Choroid plexus epithelial cell (primary cell): Measurements from ENCODE around the gene SLC30A3.

Experiments used
- DNase-seq: peaks from one replicate; pipeline ENCODE4 v3.0.0-alpha.2; 2010; ENCODE audit warnings: low read depth
- H3K4me3 ChIP-seq: 2 replicates; pipeline ENCODE4 v1.5.1; 2011; ENCODE audit warnings: low read depth, mild to moderate bottlenecking, control low read depth, low read length, moderate library complexity
- CTCF ChIP-seq: conservative IDR thresholded peaks from 2 replicates; pipeline ENCODE4 v1.5.1; 2011; ENCODE audit warnings: low read depth, mild to moderate bottlenecking, control low read depth, inconsistent platforms, low read length, moderate library complexity

SLC30A3 gene

DNA sequence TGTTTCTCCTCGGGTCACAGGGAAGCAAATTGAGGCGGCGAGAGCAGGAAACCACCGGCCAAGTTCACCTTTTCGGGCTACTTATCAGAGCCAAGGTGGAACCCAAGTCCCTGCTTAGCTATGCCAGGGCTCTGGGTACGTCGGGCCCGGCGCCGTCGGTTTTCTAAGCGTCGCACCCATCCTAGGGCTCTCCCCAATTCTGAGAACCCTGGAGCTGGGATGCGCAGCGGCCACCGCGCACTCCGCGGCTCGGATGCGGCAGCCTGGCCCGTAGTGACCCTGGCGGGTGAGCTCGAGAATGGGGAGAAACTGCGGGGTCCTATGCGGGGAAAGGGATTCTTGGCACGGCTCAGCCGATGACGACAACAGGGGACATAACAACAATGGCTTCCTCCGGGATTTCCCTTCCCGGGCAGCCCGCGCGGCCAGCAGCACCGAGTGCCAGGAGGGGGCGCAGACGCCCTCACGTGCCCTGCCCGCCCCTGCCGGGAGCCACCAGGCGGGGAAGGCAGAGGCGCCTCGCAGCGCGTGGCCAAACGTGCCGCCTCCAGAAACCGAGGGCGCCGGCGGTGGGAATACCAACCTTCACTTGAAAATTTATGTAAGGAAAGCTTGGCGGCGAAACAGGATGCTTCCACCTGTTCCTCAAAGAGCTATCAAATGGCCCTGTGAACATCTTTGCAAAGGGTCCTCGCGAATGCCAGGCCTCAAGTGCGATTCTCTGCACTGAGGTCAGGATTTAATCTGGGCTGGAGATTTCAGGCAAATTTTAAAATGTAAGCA is 2.1 kb upstream of the SLC30A3 start:
- TF ChIP-seq CTCF: peak; percentile 21

DNA sequence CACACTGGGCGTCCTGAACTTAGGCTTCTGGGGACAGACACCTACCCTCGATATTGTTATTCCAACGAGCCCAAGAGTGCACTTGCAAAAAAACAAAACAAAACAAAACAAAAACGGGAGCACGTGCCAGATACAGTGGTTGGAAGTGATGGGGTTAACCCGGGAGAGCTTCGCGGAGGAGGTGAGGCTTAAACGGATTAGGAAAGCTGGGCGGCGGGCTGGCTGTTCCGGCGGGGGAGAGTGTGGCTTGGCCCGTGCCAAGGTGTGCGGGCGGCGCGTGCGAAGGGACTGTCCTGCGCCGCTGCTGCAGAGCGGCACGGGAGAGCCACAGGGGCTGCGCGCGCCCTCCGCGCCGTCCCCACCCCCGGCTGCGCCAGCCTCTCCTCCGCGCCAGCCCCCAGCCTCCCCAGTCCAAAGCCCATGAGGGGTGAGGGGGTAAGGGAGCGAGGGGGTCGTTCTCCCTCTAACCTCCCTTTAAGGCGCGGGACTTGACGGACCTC is 1.5 kb upstream of the SLC30A3 start:
- TF ChIP-seq CTCF: no peak
- no peak overlapping the region for H3K4me3 ChIP-seq
- DNase-seq: no peak

More for the DNA sequence above, 2.1 kb upstream of the SLC30A3 start:
- no peak overlapping the region for H3K4me3 ChIP-seq
- DNase-seq: peak; percentile 27

DNA sequence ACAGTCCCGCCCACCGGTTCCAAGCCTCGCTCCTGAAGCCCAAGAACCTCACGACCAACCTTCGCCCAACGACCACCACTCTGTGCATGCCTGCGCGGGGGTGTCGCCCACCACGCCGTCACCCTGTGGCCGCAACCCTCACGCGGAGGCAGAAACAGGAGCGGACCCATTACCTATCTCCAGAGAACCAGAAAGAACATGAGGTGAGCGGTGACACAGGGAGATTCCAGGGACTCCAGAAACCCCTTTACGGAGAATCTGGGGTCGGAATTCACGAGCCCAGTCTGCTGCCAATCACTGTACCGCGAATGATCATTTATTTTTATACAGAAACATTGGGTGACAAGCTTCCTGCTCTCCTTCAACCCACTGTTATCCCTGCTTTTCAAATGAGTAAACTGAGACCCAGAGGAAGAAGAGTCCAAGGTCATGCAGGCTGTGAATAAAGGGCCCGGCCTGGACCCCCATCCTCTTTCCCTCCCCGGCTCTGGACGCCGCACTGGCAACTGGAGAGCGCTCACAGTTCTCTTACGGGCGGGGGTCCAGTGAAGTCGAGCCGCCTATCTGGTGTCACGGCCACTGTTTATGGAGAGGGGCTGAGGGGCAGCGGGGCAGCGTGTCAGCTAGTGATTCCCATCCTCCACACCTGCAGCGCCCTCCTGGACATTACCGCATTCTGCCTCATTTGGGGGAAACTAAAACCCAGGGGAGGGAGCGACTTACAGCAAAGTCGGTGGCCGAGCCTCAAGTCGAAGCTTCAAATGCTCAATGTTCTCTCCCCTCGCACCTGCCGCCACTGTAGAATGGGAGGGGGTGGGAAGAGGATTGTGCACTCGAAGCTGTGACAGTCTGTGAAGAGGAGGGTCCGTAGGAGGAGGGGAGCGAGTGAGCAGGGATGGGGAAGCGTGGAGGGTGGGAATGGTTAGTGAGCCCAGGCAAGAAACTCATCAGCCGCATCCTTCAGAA is 723 bp upstream of the SLC30A3 start:
- H3K4me3 ChIP-seq: peak overlapping the region; percentile 7
- no peak for DNase-seq
- TF ChIP-seq CTCF: no peak

GRCh38 chr2:27261926-27262298 is 935 bp downstream of the SLC30A3 start:
- H3K4me3 ChIP-seq: no peak overlapping the region
- no peak for TF ChIP-seq CTCF
- no peak for DNase-seq

- TF ChIP-seq CTCF: no peak
- no peak for DNase-seq
- no peak overlapping the region for H3K4me3 ChIP-seq
These were observed 1.5 kb downstream of the SLC30A3 start for GRCh38 chr2:27261241-27261925.

DNA sequence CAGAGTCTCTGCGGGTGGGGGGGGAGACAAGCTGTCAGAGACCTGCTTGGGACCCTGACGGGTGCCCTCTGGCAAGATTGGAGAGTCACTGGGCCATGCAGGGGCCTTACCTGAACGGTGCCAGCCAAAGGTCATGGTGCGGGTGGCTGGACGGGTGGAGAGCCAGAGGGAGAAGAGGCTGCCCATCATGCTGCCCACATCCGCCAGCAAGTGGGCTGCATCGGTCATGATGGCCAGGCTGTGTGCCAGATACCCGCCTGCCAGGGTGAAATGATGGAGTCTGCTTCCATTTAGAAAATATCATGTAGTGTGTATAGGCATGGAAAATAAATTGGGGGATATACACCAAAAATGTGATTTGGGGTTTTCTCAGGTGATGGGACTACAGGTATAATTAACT is 4.8 kb downstream of the SLC30A3 start:
- no peak overlapping the region for H3K4me3 ChIP-seq
- no peak for DNase-seq
- no peak for TF ChIP-seq CTCF
